IMR-90 (cell line): Measurements from ENCODE around the gene SLC30A7.
A peak's percentile ranks its signal among the peaks of the same experiment; 100 is the strongest.

Experiments
- CEBPB ChIP-seq: IDR thresholded peaks from 2 replicates; pipeline ENCODE4 v1.6.1; 2012; ENCODE audit warnings: low read depth, low read length, improper control_type of control experiment
- CTCF ChIP-seq: conservative IDR thresholded peaks from 2 replicates; pipeline ENCODE4 v1.5.1; 2012; ENCODE audit warnings: mild to moderate bottlenecking, low read depth, low read length, improper control_type of control experiment
- ELK1 ChIP-seq: fragments of 150-350 bp; IDR thresholded peaks from 2 replicates; pipeline ENCODE4 v1.6.1; 2016; ENCODE audit warnings: low read depth, mild to moderate bottlenecking, low read length, moderate library complexity, borderline replicate concordance
- MAZ ChIP-seq: IDR thresholded peaks from 2 replicates; pipeline ENCODE4 v1.6.1; 2012; ENCODE audit warnings: low read depth, mild to moderate bottlenecking, low read length, improper control_type of control experiment, moderate library complexity, borderline replicate concordance
- POLR2A ChIP-seq: IDR thresholded peaks from 2 replicates; pipeline ENCODE4 v1.6.1; 2012; ENCODE audit warnings: mild to moderate bottlenecking, low read depth, low read length
- RAD21 ChIP-seq: IDR thresholded peaks from 2 replicates; pipeline ENCODE4 v1.6.1; 2012; ENCODE audit warnings: low read length, improper control_type of control experiment
- RCOR1 ChIP-seq: IDR thresholded peaks from 2 replicates; pipeline ENCODE4 v1.6.1; 2012; ENCODE audit warnings: mild to moderate bottlenecking, low read length, improper control_type of control experiment; ENCODE audit not compliant: insufficient replicate concordance
- SMC3 ChIP-seq: fragments of 150-350 bp; IDR thresholded peaks from 2 replicates; pipeline ENCODE4 v1.6.1; 2016; ENCODE audit warnings: low read depth, mild to moderate bottlenecking, antibody characterized with exemption, low read length, moderate library complexity

- TF ChIP-seq CTCF (no peak), POLR2A (no peak), RCOR1 (no peak), ELK1 (no peak), MAZ (no peak), SMC3 (no peak), RAD21 (no peak), CEBPB (peak; percentile 92)
These were observed 126.4 kb downstream of the SLC30A7 start for GRCh38 chr1:101022294-101022693.
